ENCODE measurements around the gene PLCH1.
A peak's percentile ranks its signal among the peaks of the same experiment; 100 is the strongest.

PLCH1 gene

GRCh38 chr3:155329513-155330048, 415.3 kb downstream of the PLCH1 start:
- TF ChIP-seq EZH2 (IDR thresholded peaks at IDR 0.05; ENCODE audit: borderline replicate concordance, low read depth, low read length, severe bottlenecking): no peak
- no peak for TF ChIP-seq CTCF (IDR thresholded peaks at IDR 0.05; ENCODE audit: borderline replicate concordance, extremely low read depth, low read length, poor library complexity, severe bottlenecking)
- Histone ChIP-seq H4K20me1 (ENCODE audit: insufficient read depth, low read length) (no peaks in the 10 kb centered on the region), H2AFZ (ENCODE audit: low read depth, low read length) (no peak overlapping the region)

GRCh38 chr3:155327871-155328270, 417.0 kb downstream of the PLCH1 start:
- no peak for ATAC-seq (ENCODE audit: insufficient read depth, low read depth)
- TF ChIP-seq CTCF (IDR thresholded peaks at IDR 0.05; ENCODE audit: borderline replicate concordance, extremely low read depth, low read length, poor library complexity, severe bottlenecking): no peak
- TF ChIP-seq EZH2 (IDR thresholded peaks at IDR 0.05; ENCODE audit: borderline replicate concordance, low read depth, low read length, severe bottlenecking): no peak
- Histone ChIP-seq H3K79me2 (ENCODE audit: insufficient read depth, low read length) (no peaks in the 10 kb centered on the region), H3K36me3 (ENCODE audit: insufficient read depth, low read length) (no peaks in the 10 kb centered on the region), H3K27ac (ENCODE audit: low read length) (no peak overlapping the region), H3K9me3 (ENCODE audit: insufficient read depth, low read length, severe bottlenecking) (no peaks in the 10 kb centered on the region), H4K20me1 (ENCODE audit: insufficient read depth, low read length) (no peaks in the 10 kb centered on the region), H3K9ac (ENCODE audit: low read depth, low read length) (no peak overlapping the region), H3K4me1 (ENCODE audit: insufficient read depth, low read length) (no peaks in the 10 kb centered on the region), H3K27me3 (ENCODE audit: insufficient read depth, low read length, poor library complexity) (no peaks in the 10 kb centered on the region), H2AFZ (ENCODE audit: low read depth, low read length) (no peak overlapping the region), H3K4me2 (ENCODE audit: insufficient read depth, low read length) (no peak overlapping the region), H3K4me3 (ENCODE audit: low read depth in 1 of 2, low read length in 2 of 2) (no peak overlapping the region)
- DNase-seq: no peak

More at GRCh38 chr3:155329513-155330048, 415.3 kb downstream of the PLCH1 start:
- Histone ChIP-seq H3K4me3 (ENCODE audit: low read depth in 1 of 2, low read length in 2 of 2) (no peak overlapping the region), H3K4me2 (ENCODE audit: insufficient read depth, low read length) (no peak overlapping the region), H3K9ac (ENCODE audit: low read depth, low read length) (no peak overlapping the region), H3K9me3 (ENCODE audit: insufficient read depth, low read length, severe bottlenecking) (no peaks in the 10 kb centered on the region), H3K4me1 (ENCODE audit: insufficient read depth, low read length) (peaks cover 9% of the 10 kb centered on the region), H3K36me3 (ENCODE audit: insufficient read depth, low read length) (no peaks in the 10 kb centered on the region), H3K79me2 (ENCODE audit: insufficient read depth, low read length) (no peaks in the 10 kb centered on the region), H3K27me3 (ENCODE audit: insufficient read depth, low read length, poor library complexity) (no peaks in the 10 kb centered on the region), H3K27ac (ENCODE audit: low read length) (no peak overlapping the region)
- ATAC-seq (ENCODE audit: insufficient read depth, low read depth) (no peak), DNase-seq (no peak)

GRCh38 chr3:155327430-155327829, 417.4 kb downstream of the PLCH1 start:
- no peak for TF ChIP-seq EZH2 (IDR thresholded peaks at IDR 0.05; ENCODE audit: borderline replicate concordance, low read depth, low read length, severe bottlenecking)
- TF ChIP-seq CTCF (IDR thresholded peaks at IDR 0.05; ENCODE audit: borderline replicate concordance, extremely low read depth, low read length, poor library complexity, severe bottlenecking): no peak
- Histone ChIP-seq H3K9me3 (ENCODE audit: insufficient read depth, low read length, severe bottlenecking) (no peaks in the 10 kb centered on the region), H3K4me1 (ENCODE audit: insufficient read depth, low read length) (no peaks in the 10 kb centered on the region), H3K36me3 (ENCODE audit: insufficient read depth, low read length) (no peaks in the 10 kb centered on the region), H3K4me3 (ENCODE audit: low read depth in 1 of 2, low read length in 2 of 2) (no peak overlapping the region), H3K9ac (ENCODE audit: low read depth, low read length) (no peak overlapping the region), H3K4me2 (ENCODE audit: insufficient read depth, low read length) (no peak overlapping the region), H2AFZ (ENCODE audit: low read depth, low read length) (0 out of 2 replicates have a peak overlapping the region, but pooled peaks have one; percentile 4), H3K27me3 (ENCODE audit: insufficient read depth, low read length, poor library complexity) (no peaks in the 10 kb centered on the region), H4K20me1 (ENCODE audit: insufficient read depth, low read length) (no peaks in the 10 kb centered on the region), H3K79me2 (ENCODE audit: insufficient read depth, low read length) (no peaks in the 10 kb centered on the region), H3K27ac (ENCODE audit: low read length) (no peak overlapping the region)
- ATAC-seq (ENCODE audit: insufficient read depth, low read depth) (no peak), DNase-seq (no peak)

Data from DND-41 (cell line).